Measurements from ENCODE around the gene JMJD7. TPM values are rescaled to one million over a fixed set of nuclear protein-coding genes. Genes with fewer than 3 reads are reported as not detected.

The JMJD7 gene
- total RNA-seq, 4 donors from 2014 or later, result 0.59 to 27.2 (median 9.8) TPM

DNA sequence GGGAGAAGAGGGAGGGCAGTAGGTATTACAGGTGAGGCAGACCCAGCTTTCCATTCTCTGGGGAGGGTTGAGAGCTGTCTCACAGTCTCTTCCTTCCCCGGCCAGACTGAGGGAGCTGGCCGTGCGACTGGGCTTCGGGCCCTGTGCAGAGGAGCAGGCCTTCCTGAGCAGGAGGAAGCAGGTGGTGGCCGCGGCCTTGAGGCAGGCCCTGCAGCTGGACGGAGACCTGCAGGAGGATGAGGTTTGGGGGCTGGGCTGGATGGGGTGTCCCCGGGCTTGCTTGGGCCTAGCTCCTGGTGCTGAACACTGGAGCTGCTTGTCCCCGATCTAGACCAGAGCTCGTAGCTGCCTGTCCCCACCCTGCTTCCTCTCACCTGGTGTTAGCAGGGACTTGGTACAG, 15.7 kb downstream of the JMJD7 start:
- intact Hi-C loops (cut with DNase I; ENCODE audit: low total_unique reads), result no loop called here
- H3K36me3 ChIP-seq, result no peaks in the 10 kb centered on the region
- no peak overlapping the region for H3K4me3 ChIP-seq
- no peak overlapping the region for H3K27ac ChIP-seq
- no peaks in the 10 kb centered on the region for H3K4me1 ChIP-seq
- no peaks in the 10 kb centered on the region for H3K9me3 ChIP-seq
- TF ChIP-seq, protein P1, sequence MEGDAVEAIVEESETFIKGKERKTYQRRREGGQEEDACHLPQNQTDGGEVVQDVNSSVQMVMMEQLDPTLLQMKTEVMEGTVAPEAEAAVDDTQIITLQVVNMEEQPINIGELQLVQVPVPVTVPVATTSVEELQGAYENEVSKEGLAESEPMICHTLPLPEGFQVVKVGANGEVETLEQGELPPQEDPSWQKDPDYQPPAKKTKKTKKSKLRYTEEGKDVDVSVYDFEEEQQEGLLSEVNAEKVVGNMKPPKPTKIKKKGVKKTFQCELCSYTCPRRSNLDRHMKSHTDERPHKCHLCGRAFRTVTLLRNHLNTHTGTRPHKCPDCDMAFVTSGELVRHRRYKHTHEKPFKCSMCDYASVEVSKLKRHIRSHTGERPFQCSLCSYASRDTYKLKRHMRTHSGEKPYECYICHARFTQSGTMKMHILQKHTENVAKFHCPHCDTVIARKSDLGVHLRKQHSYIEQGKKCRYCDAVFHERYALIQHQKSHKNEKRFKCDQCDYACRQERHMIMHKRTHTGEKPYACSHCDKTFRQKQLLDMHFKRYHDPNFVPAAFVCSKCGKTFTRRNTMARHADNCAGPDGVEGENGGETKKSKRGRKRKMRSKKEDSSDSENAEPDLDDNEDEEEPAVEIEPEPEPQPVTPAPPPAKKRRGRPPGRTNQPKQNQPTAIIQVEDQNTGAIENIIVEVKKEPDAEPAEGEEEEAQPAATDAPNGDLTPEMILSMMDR (IDR thresholded peaks at IDR 0.05), result no peak
- TF ChIP-seq POLR2A (IDR thresholded peaks at IDR 0.05), result no peak
- no peak for DNase-seq
- H3K27me3 ChIP-seq, result no peaks in the 10 kb centered on the region

DNA sequence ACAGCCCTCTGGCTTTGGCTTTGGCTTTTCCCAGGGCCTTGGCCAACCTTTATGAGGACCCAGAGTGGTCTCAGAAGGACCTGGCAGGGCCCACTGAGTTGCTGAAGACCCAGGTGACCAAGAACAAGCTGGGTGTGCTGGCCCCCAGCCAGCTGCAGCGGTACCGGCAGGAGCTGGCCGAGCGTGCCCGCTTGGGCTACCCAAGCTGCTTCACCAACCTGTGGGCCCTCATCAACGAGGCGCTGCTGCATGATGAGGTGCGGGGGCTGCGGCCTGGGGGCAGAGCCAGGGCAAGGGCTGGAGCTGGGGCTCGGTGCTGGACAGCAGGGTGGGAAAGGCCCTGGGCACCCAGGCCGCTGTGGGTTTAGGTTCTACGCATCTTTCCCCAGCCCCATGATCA, 16.9 kb downstream of the JMJD7 start:
- no peaks in the 10 kb centered on the region for H3K36me3 ChIP-seq
- TF ChIP-seq POLR2A (IDR thresholded peaks at IDR 0.05), result no peak
- TF ChIP-seq, protein P1 (IDR thresholded peaks at IDR 0.05), result no peak
- intact Hi-C loops (cut with DNase I; ENCODE audit: low total_unique reads), result no loop called here

GRCh38 chr15:41847206-41847605, 19.3 kb downstream of the JMJD7 start:
- TF ChIP-seq, protein P1 (IDR thresholded peaks at IDR 0.05), result no peak
- TF ChIP-seq POLR2A (IDR thresholded peaks at IDR 0.05), result no peak
- Histone ChIP-seq H3K4me1 (no peaks in the 10 kb centered on the region), H3K27me3 (no peaks in the 10 kb centered on the region), H3K9me3 (no peaks in the 10 kb centered on the region), H3K4me3 (no peak overlapping the region), H3K36me3 (no peaks in the 10 kb centered on the region), H3K27ac (no peak overlapping the region)
- intact Hi-C loops (cut with DNase I; ENCODE audit: low total_unique reads), result no loop called here
- DNase-seq, result no peak

More for the DNA sequence above, 16.9 kb downstream of the JMJD7 start:
- H3K27ac ChIP-seq, result no peak overlapping the region
- no peaks in the 10 kb centered on the region for H3K4me1 ChIP-seq
- DNase-seq, result no peak
- no peak overlapping the region for H3K4me3 ChIP-seq
- H3K27me3 ChIP-seq, result no peaks in the 10 kb centered on the region
- H3K9me3 ChIP-seq, result no peaks in the 10 kb centered on the region

DNA sequence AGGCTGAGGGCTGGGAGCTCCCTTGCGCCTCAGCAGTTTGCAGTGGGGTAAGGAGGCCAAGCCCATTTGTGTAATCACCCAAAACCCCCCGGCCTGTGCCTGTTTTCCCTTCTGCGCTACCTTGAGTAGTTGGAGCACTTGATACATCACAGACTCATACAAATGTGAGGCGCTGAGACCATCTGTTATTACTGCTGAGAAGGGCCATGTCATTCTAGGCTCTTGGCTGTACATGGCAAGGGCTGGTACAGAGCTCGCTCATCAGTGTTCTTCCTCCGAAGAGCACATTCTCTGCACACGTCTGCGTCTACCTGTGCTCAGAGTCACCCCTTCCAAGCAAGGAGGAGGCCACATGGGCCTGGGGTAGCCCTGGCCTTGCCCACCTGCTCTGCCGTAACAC, 20.1 kb downstream of the JMJD7 start:
- Histone ChIP-seq H3K9me3 (no peaks in the 10 kb centered on the region), H3K27ac (no peak overlapping the region), H3K4me1 (no peaks in the 10 kb centered on the region), H3K36me3 (no peaks in the 10 kb centered on the region), H3K4me3 (no peak overlapping the region), H3K27me3 (no peaks in the 10 kb centered on the region)
- DNase-seq, result no peak
- intact Hi-C loops (cut with DNase I; ENCODE audit: low total_unique reads), result no loop called here
- no peak for TF ChIP-seq POLR2A (IDR thresholded peaks at IDR 0.05)
- TF ChIP-seq, protein P1 (IDR thresholded peaks at IDR 0.05), result no peak

GRCh38 chr15:41848631-41849030, 20.7 kb downstream of the JMJD7 start:
- intact Hi-C loops (cut with DNase I; ENCODE audit: low total_unique reads), result no loop called here
- Histone ChIP-seq H3K4me3 (no peak overlapping the region), H3K27ac (no peak overlapping the region), H3K27me3 (no peaks in the 10 kb centered on the region), H3K36me3 (no peaks in the 10 kb centered on the region), H3K9me3 (no peaks in the 10 kb centered on the region), H3K4me1 (no peaks in the 10 kb centered on the region)
- no peak for TF ChIP-seq POLR2A (IDR thresholded peaks at IDR 0.05)
- TF ChIP-seq, protein P1 (IDR thresholded peaks at IDR 0.05), result no peak
- no peak for DNase-seq

Data from uterus (tissue), 4 donors.